KG1 (cell line): Measurements from ENCODE around the gene UBR2.
"Not testable (repeated sequence)": the region's sequence is repeated elsewhere in the genome, so short reads cannot be mapped to it uniquely, and the experiment has no call there.

Experiments
- DNase-seq: peaks from one replicate; lab custom pipeline; 2025; lab: John Stamatoyannopoulos, UW

UBR2 gene

DNA sequence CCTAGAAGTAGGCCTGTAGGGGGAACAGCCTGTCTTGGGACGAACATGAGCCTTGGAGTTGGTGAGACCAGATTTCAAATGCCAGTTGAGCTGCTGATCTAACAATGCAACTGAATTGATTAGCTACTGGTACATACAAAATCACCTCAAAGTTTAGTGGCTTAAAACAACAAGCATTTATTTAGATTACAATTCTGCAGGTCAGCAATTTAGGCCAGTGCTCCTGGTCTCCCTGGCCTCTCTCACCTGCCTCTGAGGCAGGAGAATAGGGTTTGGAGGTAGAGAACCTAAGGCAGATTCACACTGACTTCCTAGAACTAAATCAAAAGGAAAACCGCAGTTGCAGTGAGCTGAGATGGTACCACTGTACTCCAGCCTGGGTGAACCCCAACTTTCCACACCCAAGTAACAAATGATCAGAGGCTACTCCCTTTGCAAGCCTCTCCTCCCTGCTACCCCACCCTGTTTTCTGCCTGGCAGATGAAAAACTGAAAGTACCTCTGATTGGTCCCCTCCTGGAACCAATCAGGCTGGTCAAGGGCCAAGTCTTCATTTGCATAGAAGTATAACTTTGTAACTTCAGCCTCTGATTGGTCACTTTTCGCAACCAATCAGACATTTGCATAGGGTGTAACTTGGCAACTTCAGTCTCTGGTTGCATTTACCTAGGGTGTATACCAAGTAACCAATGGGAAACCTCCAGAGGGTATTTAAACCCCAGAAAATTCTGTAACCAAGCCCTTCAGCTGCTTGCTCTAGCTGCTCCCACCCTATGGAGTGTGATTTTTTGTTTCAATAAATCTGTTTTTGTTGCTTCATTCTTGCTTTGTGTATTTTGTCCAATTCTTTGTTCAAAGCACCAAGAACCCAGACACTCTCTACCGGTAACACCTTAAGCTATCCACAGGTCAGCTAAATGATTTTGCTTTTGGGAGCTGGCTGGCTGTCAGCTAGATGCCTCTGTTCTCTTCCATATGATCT, 8.1 kb upstream of the UBR2 start:
- no peak for DNase-seq

DNA sequence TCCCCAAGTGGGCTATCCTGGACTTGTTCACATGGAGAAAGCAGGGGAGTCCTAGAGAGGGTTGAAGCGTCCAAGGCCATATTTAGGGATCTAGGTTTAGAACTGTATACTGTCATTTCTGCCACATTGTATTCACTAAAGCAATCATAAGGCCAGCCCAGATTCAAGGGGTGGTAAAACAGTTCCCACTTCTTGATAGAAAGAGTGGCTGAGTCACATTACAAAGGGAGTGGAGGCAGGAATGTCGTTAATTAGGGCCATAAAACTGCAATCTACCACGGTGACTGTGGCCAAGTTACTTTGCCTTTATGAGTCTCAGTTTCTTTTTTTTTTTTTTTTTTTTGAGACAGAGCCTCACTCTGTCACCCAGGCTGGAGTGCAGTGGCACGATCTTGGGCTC, 7.4 kb upstream of the UBR2 start:
- DNase-seq = no peak

DNA sequence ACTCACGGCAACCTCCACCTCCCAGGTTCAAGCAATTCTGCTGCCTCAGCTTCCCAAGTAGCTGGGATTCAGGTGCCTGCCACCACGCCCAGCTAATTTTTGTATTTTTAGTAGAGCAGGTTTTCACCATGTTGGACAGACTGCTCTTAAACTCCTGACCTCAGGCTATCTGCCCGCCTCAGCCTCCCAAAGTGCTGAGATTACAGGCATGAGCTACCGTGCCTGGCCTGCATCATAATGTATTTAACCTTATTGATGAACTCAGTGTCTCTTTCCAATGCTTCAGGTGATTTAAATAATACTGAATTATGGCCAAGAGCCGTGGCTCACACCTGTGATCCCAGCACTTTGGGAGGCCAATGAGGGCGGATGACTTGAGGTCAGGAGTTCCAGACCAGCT, 4.6 kb upstream of the UBR2 start:
- DNase-seq = not testable (repeated sequence)

GRCh38 chr6:42561986-42562385, 1.8 kb upstream of the UBR2 start:
- no peak for DNase-seq

- no peak for DNase-seq
Measured at GRCh38 chr6:42562788-42563405, 932 bp upstream of the UBR2 start.

DNA sequence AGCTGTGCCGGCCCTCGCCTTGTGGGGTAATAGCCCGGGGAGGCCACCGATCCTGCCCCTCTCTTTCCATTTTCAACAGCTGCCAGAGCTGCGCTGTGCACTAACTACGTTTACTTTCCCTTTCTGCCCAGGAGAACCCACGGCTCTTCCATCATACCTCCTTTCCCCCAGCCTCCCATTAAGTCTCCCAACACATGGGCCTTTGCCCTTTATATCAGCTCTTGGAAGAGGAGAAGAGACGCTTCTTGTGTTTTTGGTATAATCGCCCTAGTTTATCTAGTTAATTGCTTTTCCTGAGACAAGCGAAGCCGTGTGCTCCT, 637 bp downstream of the UBR2 start:
- no peak for DNase-seq

DNA sequence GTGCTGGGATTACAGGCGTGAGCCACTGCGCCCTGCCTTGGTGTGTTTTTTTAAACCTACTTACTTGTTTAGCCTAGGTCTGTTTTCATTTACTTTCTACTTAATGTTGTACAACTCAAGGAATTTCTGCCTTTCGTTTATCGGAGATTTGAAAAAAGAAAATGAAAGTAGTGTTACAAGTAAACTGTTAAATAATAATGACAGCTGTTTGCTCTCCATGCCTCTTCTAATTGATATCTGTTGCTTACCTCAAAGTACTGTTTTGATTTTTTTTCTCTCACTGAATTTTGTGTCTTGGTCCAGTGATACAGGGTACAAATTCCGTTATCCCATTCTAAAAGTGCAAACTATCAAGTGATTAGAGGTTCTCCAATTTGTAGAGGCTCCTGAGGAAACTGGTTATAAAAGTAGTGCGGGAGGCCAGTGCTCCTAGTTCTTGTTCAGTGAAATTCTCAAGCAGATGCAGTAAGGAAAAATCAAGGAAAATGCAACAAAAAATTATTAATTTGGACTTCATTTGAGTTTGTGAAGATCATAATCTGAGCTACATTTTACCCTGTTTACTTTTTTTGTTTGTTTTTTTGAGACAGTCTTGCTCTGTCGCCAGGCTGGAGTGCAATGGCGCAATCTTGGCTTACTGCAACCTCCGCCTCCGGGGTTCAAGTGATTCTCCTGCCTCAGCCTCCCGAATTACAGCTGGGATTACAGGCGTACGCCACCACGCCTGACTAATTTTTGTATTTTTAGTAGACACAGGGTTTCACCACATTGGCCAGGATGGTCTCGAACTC, 2.2 kb downstream of the UBR2 start:
- no peak for DNase-seq

DNA sequence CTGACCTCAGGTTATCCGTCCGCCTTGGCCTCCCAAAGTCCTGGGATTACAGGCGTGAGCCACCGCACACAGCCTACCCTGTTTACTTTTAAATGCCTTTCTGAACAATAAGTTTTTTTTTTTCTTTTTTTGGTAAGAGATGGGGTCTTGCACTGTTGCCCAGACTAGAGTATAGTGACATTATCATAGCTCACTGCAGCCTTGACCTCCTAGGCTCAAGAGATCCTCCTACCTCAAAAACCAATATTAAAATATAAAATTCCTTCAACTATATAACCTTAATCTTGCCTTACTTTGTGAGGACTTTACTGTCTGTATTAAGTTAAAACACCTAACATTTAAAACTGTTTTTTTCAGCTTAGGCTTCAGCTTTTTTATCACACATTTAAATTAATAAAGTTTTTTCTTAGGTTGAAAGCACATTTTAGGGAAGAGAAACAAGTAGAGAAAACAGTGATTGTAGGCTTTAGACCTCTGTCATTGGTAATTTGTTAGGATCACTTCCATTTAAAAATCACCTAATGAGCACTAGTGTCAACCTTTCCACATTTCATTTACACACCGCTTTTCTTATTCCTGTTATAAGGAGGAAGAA, 2.9 kb downstream of the UBR2 start:
- no peak for DNase-seq

- DNase-seq = not testable (repeated sequence)
Measured at GRCh38 chr6:42567237-42567636, 3.4 kb downstream of the UBR2 start.

- no peak for DNase-seq
Measured at GRCh38 chr6:42569102-42570028, 5.5 kb downstream of the UBR2 start.

GRCh38 chr6:42571611-42572342, 7.9 kb downstream of the UBR2 start:
- DNase-seq = no peak

DNA sequence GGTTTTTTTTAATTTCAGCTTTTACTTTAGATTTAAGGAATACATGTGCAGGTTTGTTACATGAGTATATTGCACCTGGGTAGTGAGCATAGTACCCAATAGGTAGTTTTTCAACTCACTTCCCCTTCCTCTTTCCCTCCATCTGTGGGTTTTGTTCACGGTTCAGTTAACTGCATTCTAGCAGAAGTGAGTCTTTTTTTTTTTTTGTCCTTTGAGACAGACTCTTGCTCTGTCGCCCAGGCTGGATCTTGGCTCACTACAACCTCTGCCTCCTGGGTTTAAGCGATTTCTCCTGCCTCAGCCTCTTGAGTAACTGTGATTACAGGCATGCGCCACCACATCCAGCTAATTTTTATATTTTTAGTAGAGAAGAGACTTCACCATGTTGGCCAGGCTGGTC, 8.7 kb downstream of the UBR2 start:
- DNase-seq = peak; percentile 32

DNA sequence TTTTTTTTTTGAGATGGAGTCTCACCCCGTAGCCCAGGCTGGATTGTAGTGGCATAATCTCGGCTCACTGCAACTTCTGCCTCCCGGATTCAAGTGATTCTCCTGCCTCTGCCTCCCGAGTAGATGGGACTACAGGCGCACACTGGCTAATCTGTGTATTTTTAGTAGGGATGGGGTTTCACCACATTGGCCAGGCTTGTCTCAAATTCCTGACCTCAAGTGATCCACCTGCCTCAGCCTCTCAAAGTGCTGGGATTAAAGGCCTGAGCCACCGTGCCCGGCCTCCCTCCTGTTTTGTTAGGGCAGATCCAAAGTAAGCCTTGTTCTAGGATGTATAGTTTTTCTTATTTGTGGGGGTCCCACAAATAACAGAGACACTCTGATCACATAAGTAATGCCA, 12.7 kb downstream of the UBR2 start:
- DNase-seq = not testable (repeated sequence)

DNA sequence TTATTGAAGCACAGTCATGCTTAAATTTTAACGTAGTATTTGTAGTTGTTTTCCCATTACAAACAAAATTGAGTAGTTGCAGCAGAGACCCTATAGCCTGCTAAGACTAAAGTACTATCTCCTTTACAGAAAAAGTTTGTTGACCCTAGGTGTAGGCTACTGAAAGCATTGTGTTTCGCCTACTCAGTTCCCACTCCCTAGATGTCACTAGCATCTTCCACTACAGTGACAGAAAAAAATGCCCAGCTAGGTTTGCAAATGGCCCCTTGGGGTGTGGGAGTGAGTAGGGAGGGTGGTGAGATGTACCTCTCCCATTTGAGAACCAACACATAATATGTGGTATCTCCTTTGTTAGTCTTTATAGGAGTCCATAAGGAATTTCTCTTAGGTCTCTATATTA, 34.5 kb downstream of the UBR2 start:
- no peak for DNase-seq

DNA sequence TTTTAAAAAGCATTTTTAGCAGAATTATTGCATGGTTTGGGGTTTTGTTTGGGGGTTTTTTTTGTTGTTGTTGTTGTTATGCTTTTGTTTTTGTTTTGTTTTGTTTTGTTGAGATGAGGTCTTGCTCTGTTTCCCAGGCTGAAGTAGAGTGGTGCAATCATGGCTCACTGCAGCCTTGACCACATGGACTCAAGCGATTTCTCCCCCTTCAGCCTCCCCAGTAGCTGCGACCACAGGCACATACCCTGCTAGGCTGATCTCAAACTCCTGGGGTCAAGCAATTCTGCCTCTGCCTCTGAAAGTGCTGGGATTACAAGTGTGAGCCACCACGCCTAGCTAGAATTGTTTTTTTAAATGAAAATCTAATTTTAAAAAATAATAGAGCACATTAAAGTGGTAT, 35.7 kb downstream of the UBR2 start:
- DNase-seq = no peak

DNA sequence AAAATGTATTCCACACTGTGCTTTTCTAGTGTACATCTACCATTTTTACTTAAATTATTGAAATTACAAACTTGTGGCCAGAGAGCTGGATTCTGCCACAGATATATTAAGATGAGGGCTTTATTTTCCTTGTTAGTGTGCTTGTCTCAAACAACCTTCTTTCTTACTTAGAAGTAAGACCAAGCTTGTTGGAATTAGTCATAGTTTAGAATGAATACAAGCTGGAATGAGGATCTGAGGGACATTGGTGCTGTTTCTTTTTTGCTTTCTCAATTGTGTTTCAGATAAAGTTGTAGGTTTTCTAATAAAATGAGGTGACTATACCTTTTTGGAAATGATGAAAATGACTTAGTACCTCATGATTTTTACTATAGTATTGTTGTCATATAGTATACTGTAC, 40.3 kb downstream of the UBR2 start:
- DNase-seq = no peak

DNA sequence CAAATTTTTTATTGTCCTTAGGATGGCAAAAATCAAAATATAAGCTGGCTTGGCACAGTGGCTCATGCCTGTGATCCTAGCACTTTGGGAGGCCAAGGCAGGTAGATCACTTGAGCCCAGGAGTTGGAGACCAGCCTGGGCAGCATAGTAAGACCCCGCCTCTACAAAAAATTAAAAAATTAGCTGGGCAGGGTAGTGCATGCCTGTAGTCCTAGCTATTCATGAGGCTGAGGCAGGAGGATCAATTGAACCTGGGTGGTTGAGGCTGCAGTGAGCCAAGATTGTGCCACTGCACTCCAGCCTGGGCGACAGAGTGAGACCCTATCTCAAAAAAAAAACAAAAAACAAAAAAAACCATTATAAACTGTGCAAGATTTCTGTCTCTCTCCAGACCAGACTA, 40.9 kb downstream of the UBR2 start:
- not testable (repeated sequence) for DNase-seq

DNA sequence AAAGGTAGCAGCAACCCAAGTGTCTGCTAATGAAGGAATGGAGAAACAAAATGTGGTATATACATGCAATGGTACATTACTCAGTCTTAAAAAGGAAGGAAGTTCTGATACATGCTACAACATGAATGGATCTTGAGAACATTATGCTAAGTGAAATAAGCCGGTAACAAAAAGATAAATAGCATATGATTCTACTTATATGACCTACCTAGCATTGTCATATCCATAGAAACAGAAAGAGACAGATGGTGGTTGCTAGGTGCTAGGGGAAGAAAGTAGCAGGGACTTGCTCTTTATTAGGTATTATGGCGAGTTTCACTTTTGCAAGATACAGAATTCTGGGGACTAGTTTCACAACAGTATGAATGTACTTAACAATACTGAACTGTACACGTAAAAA, 46.6 kb downstream of the UBR2 start:
- DNase-seq = no peak

GRCh38 chr6:42615518-42615917, 51.7 kb downstream of the UBR2 start:
- DNase-seq = no peak

GRCh38 chr6:42616716-42617115, 52.9 kb downstream of the UBR2 start:
- DNase-seq = no peak

DNA sequence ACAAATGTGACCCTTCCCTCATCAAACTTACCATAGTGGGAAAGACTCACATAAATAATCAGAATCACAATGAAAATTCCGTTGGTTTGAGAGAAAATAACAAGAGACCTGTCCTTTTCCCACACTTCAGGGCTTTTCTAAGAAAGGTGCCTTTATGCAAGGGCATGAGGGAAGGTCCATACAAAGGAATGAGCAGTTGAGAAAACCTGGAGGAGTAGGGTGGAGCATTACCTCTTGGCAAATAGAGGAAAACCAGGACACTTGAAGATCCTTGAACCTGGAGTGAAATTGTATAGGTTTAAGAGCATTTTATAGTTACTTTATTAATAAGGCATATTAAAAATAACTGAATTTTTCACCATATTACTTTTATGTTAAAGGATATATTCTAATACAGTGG, 54.3 kb downstream of the UBR2 start:
- DNase-seq = no peak
